Immature natural killer cell (primary cell): ENCODE results near the gene JUP. TPM values are rescaled to one million over a fixed set of nuclear protein-coding genes. Genes with fewer than 3 reads are reported as not detected.
A peak's percentile ranks its signal among the peaks of the same experiment; 100 is the strongest.

ENCODE experiments used
- DNase-seq, 3 donors: peaks; one replicate each; pipeline ENCODE4 v3.0.0; 2022; ENCODE audit warnings: mixed read lengths in 1 of 3
- H3K27ac Mint-ChIP-seq, 6 donors: one replicate each; pipeline ENCODE4 v1.8.0; 2020; ENCODE audit warnings: mixed read lengths in 6 of 6, mild to moderate bottlenecking in 5 of 6, inconsistent platforms in 4 of 6, moderate library complexity in 3 of 6
- H3K27me3 Mint-ChIP-seq, 3 donors: one replicate each; pipeline ENCODE4 v1.8.0; 2020 to 2021; ENCODE audit warnings: low read depth in 3 of 3, mild to moderate bottlenecking in 3 of 3, mixed read lengths in 3 of 3, moderate library complexity in 3 of 3, inconsistent platforms in 1 of 3
- H3K36me3 Mint-ChIP-seq, 3 donors: one replicate each; pipeline ENCODE4 v1.8.0; 2020; ENCODE audit warnings: mixed read lengths in 3 of 3, inconsistent platforms in 2 of 3, mild to moderate bottlenecking in 2 of 3
- H3K4me1 Mint-ChIP-seq, 2 donors: one replicate each; pipeline ENCODE4 v1.8.0; 2020; ENCODE audit warnings: inconsistent platforms in 2 of 2, mild to moderate bottlenecking in 2 of 2, mixed read lengths in 2 of 2, moderate library complexity in 1 of 2
- H3K4me3 Mint-ChIP-seq, 5 donors: one replicate each; pipeline ENCODE4 v1.8.0; 2020; ENCODE audit warnings: mild to moderate bottlenecking in 5 of 5, mixed read lengths in 5 of 5, inconsistent platforms in 3 of 5, moderate library complexity in 3 of 5
- H3K9me3 Mint-ChIP-seq, 6 donors: one replicate each; pipeline ENCODE4 v1.8.0; 2020; ENCODE audit warnings: mild to moderate bottlenecking in 6 of 6, mixed read lengths in 6 of 6, inconsistent platforms in 4 of 6, moderate library complexity in 3 of 6
- polyA plus RNA-seq, 3 donors: library from polyadenylated mRNA; unstranded; fragments of 300-500 nt; fragmentation: Illumina TruSeq; gene quantifications; one replicate each; pipeline ENCODE4 v1.2.3, GENCODE V29; 2021

The JUP gene
- polyA plus RNA-seq, 3 donors from 2014 or later, result 0.61 to 0.76 TPM; not detected in 1

GRCh38 chr17:41739661-41740352 lies 46.7 kb downstream of the JUP start:
- no peaks in the 10 kb centered on the region for H3K9me3 Mint-ChIP-seq
- no peaks in the 10 kb centered on the region for H3K4me1 Mint-ChIP-seq
- no peak for DNase-seq
- no peaks in the 10 kb centered on the region for H3K36me3 Mint-ChIP-seq
- peaks cover 6 to 14% (median 10%) of the 10 kb centered on the region in 3 donors for H3K27me3 Mint-ChIP-seq
- no peak overlapping the region for H3K4me3 Mint-ChIP-seq
- H3K27ac Mint-ChIP-seq, result no peak overlapping the region

DNA sequence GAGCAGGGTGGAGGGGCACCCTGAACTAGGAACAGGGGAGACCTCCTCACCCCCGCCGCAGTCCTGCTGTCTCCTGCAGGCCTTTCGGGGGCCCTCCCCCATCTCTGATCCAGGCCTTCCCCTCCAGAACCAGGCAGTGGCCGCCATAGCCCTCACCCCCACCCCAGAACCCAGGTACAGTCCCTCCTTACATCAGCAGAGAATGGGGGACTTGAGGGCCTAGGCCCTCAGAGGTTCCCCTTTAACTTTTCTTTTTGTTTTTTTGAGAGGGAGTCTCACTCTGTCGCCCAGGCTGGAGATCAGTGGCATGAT lies 47.8 kb downstream of the JUP start:
- H3K4me3 Mint-ChIP-seq, result no peak overlapping the region
- no peak for DNase-seq
- H3K4me1 Mint-ChIP-seq, result no peaks in the 10 kb centered on the region
- peaks cover 6 to 14% (median 10%) of the 10 kb centered on the region in 3 donors for H3K27me3 Mint-ChIP-seq
- H3K27ac Mint-ChIP-seq, result no peak overlapping the region
- H3K9me3 Mint-ChIP-seq, result no peaks in the 10 kb centered on the region
- H3K36me3 Mint-ChIP-seq, result no peaks in the 10 kb centered on the region

DNA sequence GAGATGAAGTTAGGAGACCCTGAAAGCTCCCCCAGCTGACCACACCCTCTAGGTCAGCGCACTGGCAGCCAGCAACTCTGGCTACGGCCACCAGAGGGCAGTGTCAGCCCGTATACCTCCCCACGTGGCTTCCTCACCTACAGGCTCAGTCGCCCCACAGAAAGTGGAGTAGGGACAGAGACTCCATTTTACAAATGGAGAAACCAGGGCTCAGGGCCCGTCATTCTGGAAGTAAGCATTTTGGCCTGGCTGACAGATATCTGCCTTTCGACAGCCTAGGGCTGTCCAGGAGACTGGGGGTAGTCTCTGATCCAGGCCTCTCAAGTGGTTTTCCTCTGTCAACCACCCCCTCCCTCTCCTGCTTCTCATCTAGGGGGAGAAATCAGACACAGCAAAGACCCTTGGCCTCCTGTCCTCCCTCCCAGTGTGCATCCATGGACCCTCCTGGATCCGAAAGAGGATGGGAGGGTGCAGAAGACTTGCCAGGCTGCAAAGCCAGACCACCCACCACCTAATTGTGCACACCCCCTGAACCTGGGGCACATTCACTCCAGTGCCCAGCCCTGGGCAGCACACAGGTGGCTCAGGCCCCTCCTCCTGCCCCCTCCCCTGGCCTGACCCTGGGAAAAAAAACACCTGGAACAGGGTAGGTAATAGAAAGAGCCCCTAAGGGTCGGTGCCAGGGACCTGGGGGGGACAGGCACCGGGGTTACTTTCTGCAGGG lies 48.3 kb downstream of the JUP start:
- Mint-ChIP-seq H3K9me3 (no peaks in the 10 kb centered on the region), H3K4me3 (no peak overlapping the region), H3K27ac (no peak overlapping the region), H3K4me1 (no peaks in the 10 kb centered on the region), H3K27me3 (peaks cover 9 to 17% (median 13%) of the 10 kb centered on the region in 3 donors), H3K36me3 (no peaks in the 10 kb centered on the region)
- peak; percentile 66 to 73 (median 73) for DNase-seq

- Mint-ChIP-seq H3K36me3 (no peaks in the 10 kb centered on the region), H3K27me3 (peaks cover 9 to 19% (median 12%) of the 10 kb centered on the region in 3 donors), H3K4me1 (no peaks in the 10 kb centered on the region), H3K27ac (no peak overlapping the region), H3K4me3 (no peak overlapping the region), H3K9me3 (no peaks in the 10 kb centered on the region)
- DNase-seq, result no peak
These were observed 48.9 kb downstream of the JUP start for GRCh38 chr17:41737680-41738023.

GRCh38 chr17:41736983-41737679 lies 49.4 kb downstream of the JUP start:
- Mint-ChIP-seq H3K36me3 (no peaks in the 10 kb centered on the region), H3K27ac (no peak overlapping the region), H3K9me3 (no peaks in the 10 kb centered on the region), H3K4me3 (no peak overlapping the region), H3K27me3 (peaks cover 9 to 19% (median 14%) of the 10 kb centered on the region in 3 donors), H3K4me1 (no peaks in the 10 kb centered on the region)
- DNase-seq, result no peak

GRCh38 chr17:41735744-41736143 lies 50.8 kb downstream of the JUP start:
- Mint-ChIP-seq H3K27ac (no peak overlapping the region), H3K4me3 (no peak overlapping the region), H3K36me3 (no peaks in the 10 kb centered on the region), H3K27me3 (peaks cover 9 to 18% (median 15%) of the 10 kb centered on the region in 3 donors), H3K9me3 (no peaks in the 10 kb centered on the region), H3K4me1 (no peaks in the 10 kb centered on the region)
- no peak for DNase-seq

DNA sequence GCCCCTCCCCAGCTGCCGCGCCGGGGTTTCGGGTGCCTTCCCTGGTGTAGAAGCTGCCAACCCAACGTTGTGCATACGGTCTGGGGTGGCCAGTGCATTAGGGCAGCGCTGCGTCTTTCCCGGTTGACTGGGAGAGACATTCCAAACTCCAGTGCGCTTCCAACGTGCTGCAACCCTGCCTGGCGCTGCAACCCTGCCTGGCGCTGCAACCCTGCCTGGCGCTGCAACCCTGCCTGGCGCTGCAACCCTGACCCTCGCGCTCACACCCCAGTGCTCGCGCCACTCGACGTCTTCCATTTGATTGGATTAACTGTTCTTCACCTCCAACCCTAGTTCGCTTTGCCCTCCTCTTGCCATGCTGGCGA lies 51.6 kb downstream of the JUP start:
- Mint-ChIP-seq H3K27me3 (peaks cover 9 to 15% (median 15%) of the 10 kb centered on the region in 3 donors), H3K27ac (no peak overlapping the region), H3K36me3 (no peaks in the 10 kb centered on the region), H3K4me1 (no peaks in the 10 kb centered on the region), H3K4me3 (no peak overlapping the region), H3K9me3 (no peaks in the 10 kb centered on the region)
- no peak for DNase-seq

- no peak for DNase-seq
- no peaks in the 10 kb centered on the region for H3K4me1 Mint-ChIP-seq
- peaks cover 7 to 16% (median 15%) of the 10 kb centered on the region in 3 donors for H3K27me3 Mint-ChIP-seq
- H3K27ac Mint-ChIP-seq, result no peak within 1 kb of the TSS
- H3K36me3 Mint-ChIP-seq, result no peaks in the 10 kb centered on the region
- H3K9me3 Mint-ChIP-seq, result no peaks in the 10 kb centered on the region
- H3K4me3 Mint-ChIP-seq, result no peak within 1 kb of the TSS
These were observed 52.2 kb downstream of the JUP start, which contains the start of gene HAP1 for GRCh38 chr17:41734139-41734948. Gene HAP1, minus strand, starts transcription at chr17:41734643. Its CDS starts 9 bp downstream, at chr17:41734634.

DNA sequence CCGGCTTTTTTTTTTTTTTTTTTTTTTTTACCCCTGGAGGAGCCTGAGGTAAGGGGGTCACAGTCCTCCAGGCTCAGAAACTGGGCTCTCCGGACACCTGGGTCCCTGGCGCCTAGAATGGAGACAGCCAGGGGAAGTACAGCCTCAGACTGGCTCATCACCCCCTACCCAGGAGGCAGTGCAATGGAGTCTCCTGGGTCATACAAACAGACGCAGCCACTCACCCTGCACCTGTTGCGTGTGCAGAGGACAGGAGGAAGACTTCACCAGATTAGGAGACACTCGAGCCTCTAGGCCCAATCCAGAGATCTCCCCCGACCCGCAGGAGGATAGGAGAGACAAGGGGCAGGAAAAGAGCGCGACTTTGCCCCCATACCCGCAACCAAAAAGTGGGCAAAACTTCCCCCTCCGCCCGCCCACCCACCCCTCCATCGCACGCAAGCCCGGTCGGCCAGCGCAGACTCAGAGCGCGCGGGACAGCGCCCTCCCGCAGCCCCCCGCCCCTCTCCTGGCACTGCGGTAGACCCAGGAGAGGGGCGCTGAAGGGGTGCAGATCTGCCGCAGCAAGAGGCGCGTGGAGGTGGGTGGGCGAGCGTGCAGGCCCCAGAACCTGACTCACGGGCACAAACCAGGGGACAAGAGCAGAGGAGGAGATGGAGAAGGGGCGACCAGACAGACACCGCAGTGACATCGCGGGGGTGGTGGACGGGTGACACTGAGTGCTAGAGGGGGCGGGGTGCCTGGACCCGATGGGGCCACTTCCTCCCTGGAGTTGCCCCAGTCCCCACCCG lies 53.0 kb downstream of the JUP start:
- H3K9me3 Mint-ChIP-seq, result no peaks in the 10 kb centered on the region
- peaks cover 7 to 16% (median 15%) of the 10 kb centered on the region in 3 donors for H3K27me3 Mint-ChIP-seq
- no peaks in the 10 kb centered on the region for H3K36me3 Mint-ChIP-seq
- H3K4me1 Mint-ChIP-seq, result no peaks in the 10 kb centered on the region
- DNase-seq, result no peak
- H3K4me3 Mint-ChIP-seq, result no peak overlapping the region
- H3K27ac Mint-ChIP-seq, result no peak overlapping the region

GRCh38 chr17:41731836-41732235 lies 54.7 kb downstream of the JUP start:
- no peak for DNase-seq
- no peaks in the 10 kb centered on the region for H3K9me3 Mint-ChIP-seq
- H3K36me3 Mint-ChIP-seq, result no peaks in the 10 kb centered on the region
- no peak overlapping the region for H3K27ac Mint-ChIP-seq
- H3K27me3 Mint-ChIP-seq, result peaks cover 7 to 19% (median 15%) of the 10 kb centered on the region in 3 donors
- no peaks in the 10 kb centered on the region for H3K4me1 Mint-ChIP-seq
- H3K4me3 Mint-ChIP-seq, result no peak overlapping the region

DNA sequence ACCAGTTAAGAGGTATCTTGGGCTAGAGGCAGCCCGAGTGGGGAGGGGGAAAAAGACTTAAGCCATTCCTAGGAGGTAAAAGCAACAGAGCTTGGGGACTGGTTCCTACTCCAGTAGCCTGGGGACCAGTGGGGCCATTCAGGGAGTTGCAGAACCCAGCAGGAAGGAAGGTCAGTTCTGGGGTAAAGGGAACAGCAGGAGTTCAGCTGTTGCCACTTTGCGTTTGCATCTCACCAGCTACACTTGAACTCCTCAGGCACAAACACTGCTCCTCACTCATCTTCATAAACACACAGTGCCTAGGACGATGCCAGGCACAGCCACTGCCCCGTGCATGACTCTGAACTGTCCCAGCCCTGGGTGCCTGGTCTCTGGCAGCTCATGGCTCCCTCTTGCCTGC lies 56.0 kb downstream of the JUP start:
- H3K4me1 Mint-ChIP-seq, result no peaks in the 10 kb centered on the region
- H3K9me3 Mint-ChIP-seq, result no peaks in the 10 kb centered on the region
- no peak overlapping the region for H3K4me3 Mint-ChIP-seq
- no peak overlapping the region for H3K27ac Mint-ChIP-seq
- peaks cover 4 to 13% (median 10%) of the 10 kb centered on the region in 3 donors for H3K27me3 Mint-ChIP-seq
- H3K36me3 Mint-ChIP-seq, result no peaks in the 10 kb centered on the region
- DNase-seq, result no peak

- H3K27me3 Mint-ChIP-seq, result peaks cover 3 to 10% (median 5%) of the 10 kb centered on the region in 3 donors
- no peaks in the 10 kb centered on the region for H3K9me3 Mint-ChIP-seq
These were observed 58.5 kb downstream of the JUP start for GRCh38 chr17:41728056-41728455.

GRCh38 chr17:41725134-41725533 lies 61.4 kb downstream of the JUP start:
- no peaks in the 10 kb centered on the region for H3K9me3 Mint-ChIP-seq
- peaks cover 3% of the 10 kb centered on the region in 3 donors for H3K27me3 Mint-ChIP-seq
- H3K27ac Mint-ChIP-seq, result no peak overlapping the region
- DNase-seq, result no peak
- H3K4me1 Mint-ChIP-seq, result no peaks in the 10 kb centered on the region
- H3K4me3 Mint-ChIP-seq, result no peak overlapping the region
- H3K36me3 Mint-ChIP-seq, result no peaks in the 10 kb centered on the region

More at GRCh38 chr17:41728056-41728455, 58.5 kb downstream of the JUP start:
- DNase-seq, result no peak
- Mint-ChIP-seq H3K4me3 (no peak overlapping the region), H3K27ac (no peak overlapping the region), H3K36me3 (no peaks in the 10 kb centered on the region), H3K4me1 (no peaks in the 10 kb centered on the region)
